HEK293T (cell line): ENCODE results near the gene KIF13A.

Experiments used
- FOXA1 ChIP-seq: fragments of 450-650 bp; IDR thresholded peaks from 2 replicates; pipeline ENCODE4 v1.6.1; 2016; ENCODE audit warnings: mild to moderate bottlenecking
- SUZ12 ChIP-seq: fragments of 450-650 bp; IDR thresholded peaks from 2 replicates; pipeline ENCODE4 v1.6.1; 2016; ENCODE audit warnings: mild to moderate bottlenecking

DNA sequence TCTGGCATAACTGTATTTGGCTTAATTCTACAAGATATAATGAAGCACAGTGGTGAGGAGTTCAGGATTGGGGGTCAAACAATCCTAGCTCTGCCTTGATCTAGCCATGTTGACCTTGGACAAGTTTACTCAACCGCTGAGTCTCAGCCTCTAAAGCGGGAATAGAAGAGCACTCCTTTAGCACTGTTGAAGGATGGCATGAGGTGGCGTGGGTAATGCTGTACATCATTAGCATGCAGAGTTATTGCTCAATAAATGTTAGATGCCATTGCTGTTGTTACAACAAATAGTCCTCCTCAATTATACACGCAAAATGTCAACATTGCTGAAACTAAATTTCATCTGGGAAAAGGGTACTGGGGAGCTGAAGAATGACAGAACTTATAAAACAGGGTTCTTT, 78.6 kb downstream of the KIF13A start:
- no peak for TF ChIP-seq FOXA1
- TF ChIP-seq SUZ12 = no peak
